DOHH2 (cell line): ENCODE data around the gene TICRR.

Experiments used
- CTCF ChIP-seq: fragments of 200-600 bp; sonication (generic); IDR thresholded peaks from one replicate; pipeline ENCODE4 v1.5.1; 2014; ENCODE audit warnings: antibody characterized with exemption, mild to moderate bottlenecking, low read depth, low read length; ENCODE audit not compliant: poor library complexity, severe bottlenecking
- EZH2phosphoT487 ChIP-seq: fragments of 200-600 bp; sonication (generic); IDR thresholded peaks from 2 replicates; pipeline ENCODE4 v1.6.1; 2017; ENCODE audit warnings: borderline replicate concordance, mild to moderate bottlenecking, antibody characterized with exemption, low read length, moderate library complexity, mixed read lengths

- TF ChIP-seq CTCF (no peak), EZH2phosphoT487 (no peak)
Observed at GRCh38 chr15:89632563-89633430, 57.5 kb downstream of the TICRR start.
